Activated T-cell treated with anti-CD3 and anti-CD28 coated beads, Interleukin-2, amount 50 U/mL, for 48 hours (primary cell): ENCODE data around the gene SIT1.
"Not testable (repeated sequence)": the region's sequence is repeated elsewhere in the genome, so short reads cannot be mapped to it uniquely, and the experiment has no call there.

Source experiments
- DNase-seq, 2 experiments: peaks; one replicate each; pipeline ENCODE4 v3.0.0-alpha.2; 2020

Gene SIT1

DNA sequence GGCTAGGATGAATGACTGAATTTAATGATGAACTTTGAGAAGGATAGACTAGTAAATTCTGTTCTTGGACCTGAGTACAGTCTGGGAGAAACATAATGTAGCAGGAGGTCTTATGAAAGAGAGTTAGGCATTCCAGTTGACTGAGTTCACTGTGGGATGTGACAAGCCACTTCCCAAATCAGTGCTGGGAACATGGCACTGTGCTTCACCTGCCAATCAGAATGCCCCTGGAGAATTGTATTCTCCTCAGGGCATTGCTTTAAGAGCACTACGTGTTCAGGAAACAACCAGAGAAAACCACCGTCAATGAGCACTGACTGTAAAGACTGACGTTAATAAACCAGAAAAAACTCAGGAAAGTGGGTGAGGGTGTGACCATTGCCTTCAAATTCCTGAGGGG is 8.6 kb upstream of the SIT1 start:
- DNase-seq: no peak

DNA sequence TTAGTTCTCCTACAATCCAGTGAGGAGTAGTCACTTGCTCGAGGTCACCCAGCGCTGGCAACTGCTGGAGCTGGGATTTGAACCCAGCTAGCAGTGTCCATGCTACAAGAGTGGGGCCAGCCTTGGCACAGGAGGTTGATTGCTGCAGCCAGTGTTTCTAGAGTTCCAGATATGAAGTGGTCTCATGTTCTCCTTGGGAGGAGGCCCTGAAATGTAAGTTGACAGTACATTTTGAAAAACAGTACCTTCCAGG is 8.2 kb upstream of the SIT1 start:
- no peak for DNase-seq

DNA sequence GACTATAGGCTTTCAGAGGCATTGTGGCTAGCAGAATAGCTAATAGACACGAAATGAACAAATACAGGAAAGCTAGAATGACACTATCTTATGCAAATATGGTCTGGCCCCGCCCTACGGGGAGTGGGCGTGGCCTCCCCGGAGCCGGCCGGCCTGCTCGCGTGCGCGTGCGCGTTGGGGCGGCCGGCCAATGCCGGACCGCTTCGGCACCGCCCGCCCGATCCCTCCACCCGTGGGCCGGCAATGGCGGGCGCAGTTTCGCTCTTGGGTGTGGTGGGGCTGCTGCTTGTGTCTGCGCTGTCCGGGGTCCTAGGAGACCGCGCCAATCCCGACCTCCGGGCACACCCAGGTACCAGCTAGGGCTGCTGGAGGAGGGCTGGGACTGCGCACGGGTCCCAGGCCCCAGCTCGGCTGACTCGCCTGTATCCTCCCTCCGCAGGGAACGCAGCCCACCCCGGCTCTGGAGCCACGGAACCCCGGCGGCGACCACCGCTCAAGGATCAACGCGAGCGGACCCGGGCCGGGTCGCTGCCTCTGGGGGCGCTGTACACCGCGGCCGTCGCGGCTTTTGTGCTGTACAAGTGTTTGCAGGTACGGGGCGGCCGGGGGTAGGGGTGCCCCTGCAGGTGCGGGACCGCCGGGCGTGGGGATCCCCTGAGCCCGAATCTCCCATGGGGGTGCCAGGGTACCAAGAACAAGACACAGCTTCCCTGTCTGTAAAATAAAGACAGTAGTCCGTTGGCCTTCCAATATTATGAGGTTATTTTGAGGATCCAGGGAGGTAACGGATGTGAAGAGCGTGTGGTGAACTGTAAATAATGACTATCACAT is 7.6 kb upstream of the SIT1 start, which contains the start of gene CCDC107:
CCDC107 (plus strand) TSS at position 156 of the 831 bp plus-strand sequence; CDS start at position 244, 88 bp downstream.
- DNase-seq: peak; percentile 86 to 89

DNA sequence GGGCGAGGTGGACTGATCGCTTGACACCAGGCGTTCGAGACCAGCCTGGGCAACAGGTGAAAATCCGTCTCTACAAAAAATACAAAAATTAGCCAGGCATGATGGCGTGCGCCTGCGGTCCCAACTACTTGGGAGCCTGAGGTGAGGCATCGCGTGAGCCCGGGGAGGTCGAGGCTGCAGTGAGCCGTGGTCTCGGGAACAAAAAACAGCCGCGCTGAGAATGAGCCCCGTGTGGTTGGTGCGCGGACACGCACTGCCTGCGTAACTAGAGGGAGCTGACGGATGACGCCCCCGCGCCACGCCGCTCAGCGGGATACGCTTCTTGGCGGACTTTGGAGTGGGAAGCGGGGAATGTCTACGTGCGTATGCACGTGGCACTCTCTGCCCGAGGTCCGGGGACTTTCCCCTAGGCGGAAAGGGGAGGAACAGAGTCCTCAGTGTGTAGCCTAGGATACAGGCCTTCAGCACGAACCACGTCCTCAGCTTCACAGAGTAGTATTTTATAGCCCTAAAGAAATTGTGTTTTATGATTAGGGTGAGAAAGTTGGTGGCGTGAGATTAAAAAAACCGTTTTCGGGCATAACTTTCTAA is 6.9 kb upstream of the SIT1 start, which contains the start of gene RMRP:
RMRP (minus strand) TSS at position 474 of the 591 bp plus-strand sequence.
- DNase-seq: peak; percentile 96

DNA sequence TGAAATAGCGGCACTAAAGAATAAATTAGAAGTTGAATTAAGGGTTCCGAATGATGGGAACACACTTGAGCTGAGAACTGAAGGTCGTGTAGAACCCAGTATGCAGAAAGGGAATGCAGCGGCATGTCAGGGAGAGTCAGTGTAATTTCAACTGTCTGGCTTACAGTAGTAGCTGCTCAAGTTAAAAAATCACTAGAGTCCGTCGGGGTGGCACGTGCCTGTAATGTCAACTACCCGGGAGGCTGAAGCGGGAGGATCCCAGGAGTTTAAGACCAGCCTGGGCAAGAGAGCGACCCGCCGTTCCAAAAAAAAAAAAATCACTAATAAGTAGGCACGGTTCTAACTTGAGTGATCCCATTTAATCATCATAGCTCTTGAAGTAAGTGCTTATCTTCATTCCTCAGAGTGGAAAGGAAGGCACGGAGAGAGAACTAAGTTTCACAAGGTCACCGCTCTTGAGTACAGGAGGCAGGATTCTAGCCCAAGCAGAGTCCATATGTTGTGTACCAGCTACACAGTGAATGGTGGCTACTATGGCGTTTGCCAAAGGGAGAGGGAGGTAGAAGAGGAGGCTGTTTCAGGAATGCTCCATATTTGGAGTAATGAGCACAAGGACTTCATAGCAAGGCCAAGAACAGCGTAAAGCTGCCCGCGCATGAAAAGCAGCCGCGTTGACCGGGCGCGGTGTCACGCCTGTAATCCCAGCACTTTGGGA is 6.3 kb upstream of the SIT1 start:
- no peak for DNase-seq

DNA sequence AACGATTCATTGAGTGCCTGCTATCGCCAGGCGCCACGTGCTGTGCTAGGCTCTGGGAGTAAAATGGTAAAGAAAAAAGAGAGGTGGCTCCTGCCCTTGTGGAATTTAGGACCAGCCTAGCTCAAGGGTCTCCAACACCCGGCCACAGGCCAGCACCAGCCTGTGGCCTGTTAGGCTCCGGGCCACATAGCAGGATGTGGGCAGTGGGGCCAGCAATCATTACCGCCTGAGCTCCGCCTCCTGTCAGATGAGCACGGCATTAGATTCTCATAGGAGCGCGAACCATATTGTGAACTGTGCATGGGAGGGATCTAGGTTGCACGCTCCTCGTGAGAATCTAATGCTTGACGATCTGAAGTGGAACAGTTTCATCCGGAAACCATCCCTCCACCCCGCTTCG is 5.6 kb upstream of the SIT1 start:
- DNase-seq: no peak

DNA sequence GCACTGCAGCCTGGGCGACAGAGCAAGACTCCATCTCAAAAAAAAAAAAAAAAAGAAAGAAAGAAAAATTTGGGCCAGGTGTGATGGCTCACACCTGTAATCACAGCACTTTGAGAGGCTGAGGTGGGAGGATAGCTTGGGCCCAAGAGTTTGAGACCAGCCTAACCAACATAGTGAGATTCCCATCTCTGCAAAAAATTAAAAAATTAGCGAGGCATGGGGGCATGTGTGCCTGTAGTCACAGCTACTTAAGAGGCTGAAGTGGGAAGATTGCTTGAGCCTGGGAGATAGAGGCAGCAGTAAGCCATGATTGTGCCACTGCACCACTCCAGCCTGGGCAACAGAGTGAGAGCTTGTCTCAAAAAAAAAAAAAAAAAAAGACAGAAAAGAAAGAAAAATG is 2.9 kb upstream of the SIT1 start:
- no peak for DNase-seq

DNA sequence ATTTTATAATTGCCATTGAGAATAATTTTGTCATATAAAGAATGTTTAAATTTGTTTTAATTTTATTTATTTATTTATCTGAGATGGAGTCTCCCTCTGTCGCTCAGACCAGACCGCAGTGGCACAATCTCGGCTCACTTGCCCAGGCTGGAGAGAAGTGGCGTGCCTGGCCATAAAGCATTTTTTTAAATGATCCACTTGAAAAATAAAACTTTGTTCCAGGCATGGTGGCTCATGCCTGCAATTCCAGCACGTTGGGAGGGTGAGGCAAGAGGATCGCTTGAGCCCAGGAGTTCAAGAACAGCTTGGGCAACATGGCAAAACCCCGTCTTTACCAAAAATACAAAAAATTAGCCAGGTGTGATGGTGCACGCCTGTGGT is 2.1 kb upstream of the SIT1 start:
- DNase-seq: no peak

DNA sequence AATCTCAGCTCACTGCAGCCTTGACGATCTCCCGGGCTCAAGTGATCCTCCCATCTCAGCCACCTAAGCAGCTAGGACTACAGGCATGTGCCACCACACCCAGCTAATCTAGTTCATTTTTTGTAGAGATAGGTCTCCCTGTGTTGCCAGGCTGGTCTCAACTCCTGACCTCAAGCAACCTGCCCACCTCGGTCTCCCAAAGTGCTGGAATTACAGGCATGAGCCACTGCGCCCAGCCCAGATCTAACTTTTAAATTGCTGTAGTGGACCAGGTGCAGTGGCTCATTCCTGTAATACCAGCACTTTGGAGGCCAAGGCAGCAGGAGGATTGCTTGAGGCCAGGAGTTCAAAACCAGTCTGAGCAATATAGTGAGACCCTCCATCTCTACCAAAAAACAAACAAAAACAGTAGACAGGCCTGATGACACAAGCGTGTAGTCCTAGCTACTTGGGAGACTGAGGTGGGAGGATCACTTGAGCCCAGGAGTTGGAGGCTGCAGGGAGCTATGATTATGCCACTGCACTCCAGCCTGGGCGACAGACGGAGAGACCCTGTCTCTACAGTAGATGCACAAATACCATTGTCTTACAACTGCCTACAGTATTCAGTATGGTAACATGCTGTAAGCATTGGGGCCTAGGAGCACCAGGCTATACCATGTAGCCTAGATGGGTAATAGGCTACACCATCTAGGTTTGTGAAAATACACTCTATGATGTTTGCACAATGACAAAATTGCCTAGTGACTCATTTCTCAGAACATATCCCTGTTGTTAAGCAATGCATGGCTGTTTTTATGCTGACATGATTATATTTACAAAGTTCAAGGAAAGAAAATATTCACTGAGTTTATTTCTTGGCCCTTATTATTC is 1.5 kb upstream of the SIT1 start:
- no peak for DNase-seq

DNA sequence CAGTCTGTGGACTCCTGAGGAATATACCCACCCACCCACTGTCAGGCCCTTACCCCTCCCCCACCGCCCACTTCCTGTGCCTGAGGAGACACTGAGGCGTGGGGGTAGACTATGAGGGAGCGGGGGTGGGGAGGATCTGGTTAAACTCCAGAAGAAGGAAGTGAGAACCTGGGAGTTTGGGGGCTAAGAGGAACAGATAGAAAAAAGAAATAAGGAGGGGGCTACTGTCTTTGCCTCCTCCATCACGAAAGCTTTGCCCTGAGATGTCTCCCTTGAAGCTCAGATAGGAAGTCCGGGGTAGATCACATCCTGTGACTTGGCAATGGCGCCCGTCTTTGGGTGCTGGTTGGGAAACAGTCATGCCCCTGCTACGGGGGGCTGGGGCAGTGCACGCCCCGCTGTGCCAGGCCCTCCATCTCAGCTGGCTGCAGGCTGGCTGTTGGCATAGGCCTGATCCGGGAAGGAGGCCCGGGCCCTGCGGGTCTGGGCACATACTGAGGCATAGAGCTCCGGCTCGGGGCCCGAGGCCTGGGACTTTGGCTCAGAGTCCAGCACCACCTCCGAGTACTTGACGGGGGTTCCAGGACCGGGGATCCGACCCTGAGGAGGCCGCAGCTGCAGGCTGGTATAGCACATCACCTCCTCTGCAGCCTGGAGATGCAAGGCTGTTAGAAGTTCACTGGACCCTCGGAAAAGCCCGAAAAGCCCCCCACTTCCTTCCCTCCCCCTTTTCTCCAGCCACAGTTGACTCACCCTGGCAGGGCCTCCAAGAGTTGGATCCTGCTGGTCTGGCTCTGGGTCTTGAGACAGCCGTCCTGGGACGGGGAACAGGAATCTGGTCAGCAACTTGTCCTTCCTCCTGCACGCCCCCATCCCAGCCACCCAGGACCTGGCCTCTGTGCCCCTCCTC is 1.0 kb downstream of the SIT1 start:
- peak; percentile 66 to 69 for DNase-seq

DNA sequence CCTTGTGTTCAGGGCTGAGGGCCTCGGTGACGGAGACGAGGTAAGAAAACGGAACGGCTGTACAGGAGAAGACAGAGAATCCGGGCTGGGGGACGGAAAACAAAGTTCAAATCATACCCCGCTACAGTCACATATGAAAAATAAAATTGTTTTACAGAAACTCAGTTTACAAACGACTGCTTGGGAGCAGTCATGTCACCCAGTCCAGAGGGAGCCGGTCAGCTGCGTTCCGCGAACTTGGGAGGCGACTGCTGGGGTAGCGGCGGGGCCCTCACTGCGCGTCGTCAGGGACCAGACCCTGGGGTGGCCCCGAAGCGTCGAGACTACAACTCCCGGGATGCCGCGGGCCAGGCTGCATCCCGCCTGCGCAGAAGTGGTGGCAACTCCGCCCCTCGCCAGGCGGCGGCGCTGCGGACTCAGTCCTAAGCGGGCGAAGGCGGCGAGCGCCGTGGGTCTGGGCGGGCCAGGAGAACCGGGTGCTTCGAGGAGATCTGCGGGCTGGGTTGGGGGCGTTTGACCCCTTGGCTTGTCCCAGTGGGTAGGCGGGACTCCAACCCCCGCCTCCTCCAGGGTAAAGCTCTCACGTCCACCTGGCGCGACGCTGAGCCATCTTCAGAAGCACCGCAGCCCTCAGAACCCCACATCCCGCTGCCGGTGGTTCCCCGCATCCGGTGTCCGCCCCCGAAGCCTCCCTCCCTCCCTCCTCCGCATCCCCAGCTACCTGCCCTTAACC is 4.0 kb downstream of the SIT1 start:
- DNase-seq: peak; percentile 95 to 96

DNA sequence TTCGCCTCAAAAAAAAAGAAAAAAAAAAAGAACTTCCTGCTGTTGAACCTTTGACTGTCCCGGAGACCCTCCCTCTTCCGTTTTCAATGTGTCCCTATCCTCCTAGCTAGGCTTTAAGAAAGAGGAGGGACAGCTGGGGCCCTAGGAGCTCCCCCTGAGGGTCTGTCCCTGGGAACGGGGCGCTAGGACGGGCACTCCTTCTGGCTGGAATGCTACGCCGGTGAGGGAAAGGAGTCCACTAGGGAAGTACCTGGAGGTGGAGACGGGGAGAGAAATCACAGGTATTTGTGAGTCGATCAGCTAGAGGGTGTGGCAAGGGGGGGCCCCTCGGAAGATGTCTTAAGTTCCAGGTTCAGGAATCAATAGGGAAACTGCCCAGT is 4.6 kb downstream of the SIT1 start:
- no peak for DNase-seq

DNA sequence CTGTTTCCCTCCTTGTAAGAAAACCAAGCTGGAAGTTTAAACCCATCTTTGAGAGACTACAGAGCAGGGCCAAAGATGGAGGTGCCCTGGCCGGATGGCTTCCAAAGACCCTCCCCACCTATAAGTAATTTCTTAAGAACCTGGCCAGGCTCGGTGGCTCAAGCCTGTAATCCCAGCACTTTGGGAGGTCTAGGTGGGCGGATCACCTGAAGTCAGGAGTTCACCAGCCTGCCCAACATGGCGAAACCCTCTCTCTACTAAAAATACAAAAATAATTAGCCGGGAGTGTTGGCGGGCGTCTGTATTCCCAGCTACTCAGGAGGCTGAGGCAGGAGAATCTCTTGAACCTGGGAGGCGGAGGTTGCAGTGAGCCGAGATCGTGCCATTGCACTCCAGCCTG is 5.0 kb downstream of the SIT1 start:
- DNase-seq: not testable (repeated sequence)

DNA sequence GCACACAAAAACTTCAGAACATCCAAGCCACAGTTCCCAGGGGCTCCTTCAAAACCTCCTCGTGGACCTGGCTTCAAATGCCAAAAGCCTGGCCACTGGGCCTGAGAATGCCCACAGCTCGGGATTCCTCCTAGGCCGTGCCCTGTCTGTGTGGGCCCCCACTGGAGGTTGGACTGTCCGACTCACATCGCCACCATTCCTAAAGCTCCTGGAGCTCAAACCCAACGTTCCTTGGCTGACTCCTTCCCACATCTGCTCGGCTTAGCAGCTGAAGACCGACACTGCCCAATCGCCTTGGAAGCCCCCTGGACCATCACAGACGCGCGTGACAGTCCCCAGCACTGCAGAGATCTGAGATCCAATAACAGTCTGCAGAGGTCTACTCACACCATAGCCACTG is 7.7 kb downstream of the SIT1 start:
- DNase-seq: no peak

DNA sequence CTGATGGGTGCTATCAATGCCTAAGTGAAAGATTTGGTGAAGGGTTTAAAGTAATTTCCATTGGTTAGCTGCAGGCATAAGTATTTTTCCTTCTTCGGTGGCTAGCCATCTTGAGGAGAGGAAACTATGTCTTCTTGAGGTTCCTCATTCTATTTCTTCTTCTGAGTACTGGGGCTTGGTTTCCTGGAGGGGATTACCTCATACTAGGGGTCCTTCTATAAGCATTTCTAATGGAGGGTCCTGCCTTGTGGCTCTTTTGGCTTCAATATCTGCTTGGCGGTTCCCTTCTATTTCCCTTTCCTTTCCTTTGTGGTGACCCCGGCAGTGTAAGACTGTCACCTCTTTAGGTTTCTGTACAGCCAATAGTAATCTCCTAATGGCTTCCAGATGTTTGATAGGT is 9.3 kb downstream of the SIT1 start:
- not testable (repeated sequence) for DNase-seq

DNA sequence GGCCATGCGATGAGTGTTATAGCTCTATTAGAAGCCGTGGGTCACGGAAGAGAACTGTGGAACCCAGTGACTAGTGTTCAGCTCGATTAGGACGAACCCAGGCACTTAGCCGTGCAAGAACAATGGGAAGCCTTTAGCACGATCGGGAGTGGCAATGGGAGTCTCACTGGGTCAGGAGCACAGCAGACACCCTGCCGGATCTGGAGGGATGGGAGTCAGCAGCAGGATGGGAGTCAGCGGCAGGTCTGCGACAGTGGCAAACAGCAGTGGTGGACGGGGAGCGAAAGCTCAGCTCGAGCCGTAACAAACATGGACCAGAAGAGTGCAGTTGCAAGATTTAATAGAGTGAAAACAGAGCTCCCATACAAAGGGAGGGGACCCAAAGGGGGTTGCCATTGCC is 10.3 kb downstream of the SIT1 start:
- DNase-seq: not testable (repeated sequence)

DNA sequence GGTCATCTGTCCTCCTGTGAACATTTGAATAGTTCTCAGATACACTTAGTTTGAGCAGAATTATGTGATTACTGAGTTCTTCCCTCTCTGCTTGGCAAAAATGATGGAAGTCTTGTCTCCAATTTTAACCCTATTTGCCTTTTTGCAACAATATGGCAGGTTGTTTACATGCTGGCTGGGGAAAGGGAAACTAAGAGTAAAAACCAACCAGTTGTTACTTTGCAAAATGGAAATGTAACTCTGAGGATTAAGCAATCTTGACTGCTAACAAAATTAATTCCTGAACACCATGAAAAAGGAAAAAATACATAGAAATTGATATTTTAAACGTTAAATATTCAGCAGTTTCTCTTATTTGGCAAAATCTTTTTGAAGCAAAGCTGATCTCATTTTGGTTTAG is 11.1 kb downstream of the SIT1 start:
- no peak for DNase-seq

DNA sequence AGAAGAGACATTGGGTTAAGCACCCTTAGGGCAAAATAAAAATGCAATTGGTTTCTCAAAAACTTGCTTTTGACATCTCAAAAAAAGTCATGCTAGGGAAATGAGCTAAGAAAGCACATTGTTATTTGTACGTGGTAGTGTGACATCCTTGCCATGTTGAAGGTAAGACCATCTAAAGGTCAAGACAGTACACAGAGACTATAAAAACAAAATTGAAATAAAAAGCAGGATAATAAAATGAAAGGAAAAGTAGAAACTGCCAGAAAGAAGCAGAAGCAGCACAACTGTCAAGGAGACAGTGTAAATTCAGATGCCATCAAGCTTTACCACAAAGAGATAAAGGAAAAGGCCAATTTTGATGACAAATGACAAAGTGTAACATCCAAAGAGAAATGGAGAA is 11.5 kb downstream of the SIT1 start:
- not testable (repeated sequence) for DNase-seq

DNA sequence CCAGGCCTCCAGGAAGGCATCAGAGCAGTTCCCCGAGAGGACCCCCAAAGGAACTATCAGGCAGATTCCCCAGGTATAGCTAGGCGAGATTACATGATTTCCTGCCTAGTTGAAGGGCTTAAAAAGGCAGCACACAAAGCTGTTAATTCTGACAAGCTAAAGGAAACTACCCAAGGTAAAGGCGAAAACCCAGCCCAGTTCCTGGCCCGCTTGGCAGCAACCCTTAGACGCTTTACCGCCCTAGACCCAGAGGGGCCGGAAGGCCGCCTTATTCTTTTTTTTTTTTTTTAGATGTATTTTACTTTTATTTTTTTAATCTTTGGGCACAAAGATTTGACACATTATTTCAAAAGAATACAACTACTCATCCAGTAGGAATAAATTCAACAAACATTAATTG is 12.0 kb downstream of the SIT1 start:
- peak in 1 of 2 experiments; percentile 47 for DNase-seq

DNA sequence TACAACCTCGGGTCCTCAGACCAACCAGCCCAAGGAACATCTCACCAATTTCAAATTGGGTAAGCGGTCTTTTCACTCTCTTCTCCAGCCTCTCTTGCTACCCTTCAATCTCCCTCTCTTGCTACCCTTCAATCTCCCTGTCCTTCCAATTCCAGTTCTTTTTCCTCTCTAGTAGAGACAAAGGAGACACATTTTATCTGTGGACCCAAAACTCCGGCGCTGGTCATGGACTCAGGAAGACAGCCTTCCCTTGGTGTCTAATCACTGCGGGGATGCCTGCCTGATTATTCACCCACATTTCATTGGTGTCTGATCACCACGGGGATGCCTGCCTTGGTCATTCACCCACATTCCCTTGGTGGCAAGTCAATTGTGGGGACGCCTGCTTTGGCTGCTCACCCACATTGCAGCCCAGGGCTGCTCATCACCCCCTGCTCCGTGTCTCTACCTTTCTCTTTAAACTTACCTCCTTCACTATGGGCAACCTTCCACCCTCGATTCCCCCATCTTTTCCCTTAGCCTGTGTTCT is 13.2 kb downstream of the SIT1 start:
- not testable (repeated sequence) for DNase-seq

DNA sequence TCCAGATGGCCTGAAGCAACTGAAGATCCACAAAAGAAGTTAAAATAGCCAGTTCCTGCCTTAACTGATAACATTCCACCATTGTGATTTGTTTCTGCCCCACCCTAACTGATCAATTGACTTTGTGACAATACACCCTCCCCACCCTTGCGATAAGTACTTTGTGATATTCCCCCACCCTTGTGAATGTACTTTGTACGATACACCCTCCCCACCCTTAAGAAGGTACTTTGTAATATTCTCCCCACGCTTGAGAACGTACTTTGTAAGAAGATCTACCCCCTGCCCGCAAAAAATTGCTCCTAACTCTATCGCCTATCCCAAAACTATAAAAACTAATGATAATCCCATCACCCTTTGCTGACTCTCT is 13.9 kb downstream of the SIT1 start:
- DNase-seq: not testable (repeated sequence)
